Measurements from ENCODE around the gene SH3RF3.

- no peak for TF ChIP-seq SIN3A (IDR thresholded peaks at IDR 0.05; ENCODE audit: borderline replicate concordance, insufficient read depth, low read depth, low read length)
- no peak for TF ChIP-seq CTCF (IDR thresholded peaks at IDR 0.05)
- TF ChIP-seq TCF7L2 (IDR thresholded peaks at IDR 0.05; ENCODE audit: low read depth, low read length): no peak
- TF ChIP-seq POLR2AphosphoS5 (IDR thresholded peaks at IDR 0.05; ENCODE audit: low read depth, low read length): no peak
Measured at GRCh38 chr2:109471658-109472057, 342.7 kb downstream of the SH3RF3 start.

Data from Panc1 (cell line).